Coronary artery (tissue), 2 donors: ENCODE data around the gene IDS.

ENCODE experiments used
- DNase-seq: peaks from one replicate; pipeline ENCODE4 v3.0.0-alpha.2; 2017; ENCODE audit warnings: low spot score
- H3K27ac ChIP-seq, 2 donors: fragments of 200-600 bp; sonication (generic); one replicate each; pipeline ENCODE4 v1.5.1; 2016 to 2019
- H3K4me3 ChIP-seq: fragments of 200-600 bp; sonication (generic); 2 replicates; pipeline ENCODE4 v1.5.1; 2016; ENCODE audit warnings: mild to moderate bottlenecking, moderate library complexity
- TF ChIP-seq, protein P1 (sequence below): fragments of 200-600 bp; sonication (generic); IDR thresholded peaks from one replicate; pipeline ENCODE4 v1.5.1; 2019; ENCODE audit warnings: antibody characterized with exemption

The IDS gene

DNA sequence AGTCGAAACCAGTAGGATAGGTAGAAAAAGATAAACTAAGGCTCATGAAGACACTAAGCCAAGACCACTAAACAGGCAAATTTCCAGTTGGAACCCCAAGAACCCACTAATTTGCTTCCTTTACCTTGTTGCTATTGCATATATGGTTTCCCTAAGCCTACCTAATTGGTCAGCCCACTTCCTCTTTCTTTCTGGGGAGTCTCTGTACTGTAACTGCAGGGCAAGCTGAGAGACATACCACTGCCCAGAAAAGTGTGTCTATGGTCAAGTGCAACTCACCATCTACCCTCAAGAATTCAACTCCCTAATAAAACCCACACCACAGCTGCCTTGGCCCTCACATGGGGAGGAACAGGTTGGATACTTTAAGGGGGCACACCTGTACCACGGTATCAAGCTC is 28.6 kb downstream of the IDS start:
- TF ChIP-seq, protein P1, sequence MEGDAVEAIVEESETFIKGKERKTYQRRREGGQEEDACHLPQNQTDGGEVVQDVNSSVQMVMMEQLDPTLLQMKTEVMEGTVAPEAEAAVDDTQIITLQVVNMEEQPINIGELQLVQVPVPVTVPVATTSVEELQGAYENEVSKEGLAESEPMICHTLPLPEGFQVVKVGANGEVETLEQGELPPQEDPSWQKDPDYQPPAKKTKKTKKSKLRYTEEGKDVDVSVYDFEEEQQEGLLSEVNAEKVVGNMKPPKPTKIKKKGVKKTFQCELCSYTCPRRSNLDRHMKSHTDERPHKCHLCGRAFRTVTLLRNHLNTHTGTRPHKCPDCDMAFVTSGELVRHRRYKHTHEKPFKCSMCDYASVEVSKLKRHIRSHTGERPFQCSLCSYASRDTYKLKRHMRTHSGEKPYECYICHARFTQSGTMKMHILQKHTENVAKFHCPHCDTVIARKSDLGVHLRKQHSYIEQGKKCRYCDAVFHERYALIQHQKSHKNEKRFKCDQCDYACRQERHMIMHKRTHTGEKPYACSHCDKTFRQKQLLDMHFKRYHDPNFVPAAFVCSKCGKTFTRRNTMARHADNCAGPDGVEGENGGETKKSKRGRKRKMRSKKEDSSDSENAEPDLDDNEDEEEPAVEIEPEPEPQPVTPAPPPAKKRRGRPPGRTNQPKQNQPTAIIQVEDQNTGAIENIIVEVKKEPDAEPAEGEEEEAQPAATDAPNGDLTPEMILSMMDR: no peak
- no peak for DNase-seq
- H3K4me3 ChIP-seq: no peak overlapping the region
- H3K27ac ChIP-seq: no peak overlapping the region

DNA sequence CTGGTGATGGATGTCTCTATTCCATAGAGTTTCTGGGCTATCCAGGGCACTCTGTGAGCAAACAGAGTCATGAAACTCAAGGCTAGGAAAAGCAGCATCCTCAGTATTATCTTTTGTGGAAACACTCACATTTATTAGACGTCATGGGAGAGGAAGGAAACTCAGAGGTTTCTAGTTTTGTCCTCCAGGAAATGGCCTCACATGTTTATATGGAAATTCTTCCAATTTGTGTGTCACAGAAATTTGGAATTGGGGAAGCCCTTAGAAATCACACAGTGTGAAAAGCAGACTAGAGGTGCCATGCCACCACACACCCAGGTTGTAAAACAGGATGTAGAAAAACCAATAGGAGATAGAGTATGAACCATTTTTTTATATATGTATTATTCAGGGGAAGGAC is 31.1 kb downstream of the IDS start:
- Histone ChIP-seq H3K27ac (no peak overlapping the region), H3K4me3 (no peak overlapping the region)
- TF ChIP-seq, protein P1: no peak
- DNase-seq: no peak

DNA sequence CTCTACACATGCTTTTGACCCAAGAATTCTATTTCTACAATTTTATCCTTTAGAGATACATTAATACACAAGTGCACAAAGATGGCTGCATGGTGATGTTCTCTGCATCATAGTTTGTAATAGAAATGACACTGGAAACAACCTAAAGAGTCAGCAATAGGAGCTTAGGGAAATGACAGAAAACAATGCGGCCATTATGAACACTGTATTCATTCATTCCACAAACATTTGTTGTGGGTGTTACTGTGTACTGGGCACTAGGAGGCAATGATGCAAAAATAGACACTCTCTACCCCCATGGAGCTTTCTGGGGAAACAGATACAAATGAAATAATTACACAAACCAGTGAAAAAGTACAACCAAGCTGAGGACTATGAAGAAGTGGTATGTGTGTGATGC is 32.0 kb downstream of the IDS start:
- no peak overlapping the region for H3K4me3 ChIP-seq
- TF ChIP-seq, protein P1: no peak
- H3K27ac ChIP-seq: no peak overlapping the region
- DNase-seq: no peak

DNA sequence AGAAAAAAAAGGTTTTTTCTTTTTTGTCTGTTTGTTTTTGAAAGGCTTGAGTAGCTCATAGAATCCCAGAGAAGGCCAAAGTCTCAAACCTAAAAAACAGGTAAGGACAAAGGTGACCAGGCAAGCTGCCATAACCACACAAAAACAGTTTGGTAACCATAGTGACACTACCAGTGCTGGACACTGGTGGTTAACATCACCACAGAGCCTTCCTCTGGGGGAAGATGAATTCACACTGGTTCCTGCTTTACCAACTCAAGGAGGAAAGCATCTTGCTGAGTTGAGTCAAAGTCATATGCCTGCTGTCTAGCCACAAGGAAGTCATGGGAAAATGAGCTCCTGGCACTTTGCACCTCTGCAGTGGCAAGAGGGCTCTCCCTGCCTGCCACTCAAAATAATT is 32.5 kb downstream of the IDS start:
- DNase-seq: no peak

DNA sequence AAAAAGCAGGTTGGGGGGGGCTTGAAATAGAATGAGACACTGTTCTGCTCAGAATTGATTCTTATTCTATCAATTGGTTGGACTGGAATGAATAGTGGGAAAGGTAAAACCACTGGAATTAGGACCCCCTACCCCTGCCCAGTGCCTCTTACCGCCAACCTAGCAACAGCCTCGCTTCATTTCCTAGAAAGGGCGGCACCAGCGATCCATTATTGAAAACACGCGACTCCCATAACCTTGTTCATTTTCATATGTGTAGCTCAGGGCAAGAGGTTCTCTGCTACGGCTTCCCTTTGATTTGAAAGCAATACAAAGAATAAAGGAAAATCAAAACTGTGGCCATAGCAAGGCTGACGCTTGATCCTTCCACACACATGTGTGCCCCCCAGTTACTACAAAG is 33.7 kb downstream of the IDS start:
- TF ChIP-seq, protein P1: no peak
- H3K4me3 ChIP-seq: no peak overlapping the region
- no peak overlapping the region for H3K27ac ChIP-seq
- no peak for DNase-seq

More for the DNA sequence above, 32.5 kb downstream of the IDS start:
- Histone ChIP-seq H3K27ac (no peak overlapping the region), H3K4me3 (no peak overlapping the region)
- TF ChIP-seq, protein P1: no peak

DNA sequence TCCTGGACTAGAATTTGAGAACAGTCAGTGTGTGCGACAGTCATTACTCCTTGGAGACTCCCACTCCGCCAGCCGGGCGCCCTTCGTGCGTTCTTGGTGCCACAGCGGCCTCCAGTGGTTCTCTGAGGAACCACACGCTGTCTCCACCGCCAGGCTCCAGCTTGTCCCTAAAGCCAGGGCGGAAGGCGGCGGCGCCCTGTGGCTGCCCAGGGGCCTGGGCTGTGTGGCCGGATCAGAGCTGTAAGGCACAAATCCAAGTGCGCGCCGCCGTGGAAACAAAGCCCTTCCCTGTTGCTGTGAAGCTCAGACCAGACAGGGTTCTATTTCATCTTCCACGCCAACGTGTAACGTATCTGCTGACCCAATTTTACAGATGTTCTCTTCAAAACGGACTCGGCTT is 34.2 kb downstream of the IDS start:
- DNase-seq: peak; percentile 84
- no peak overlapping the region for H3K27ac ChIP-seq
- H3K4me3 ChIP-seq: peak overlapping the region; percentile 14
- TF ChIP-seq, protein P1: peak; percentile 53

DNA sequence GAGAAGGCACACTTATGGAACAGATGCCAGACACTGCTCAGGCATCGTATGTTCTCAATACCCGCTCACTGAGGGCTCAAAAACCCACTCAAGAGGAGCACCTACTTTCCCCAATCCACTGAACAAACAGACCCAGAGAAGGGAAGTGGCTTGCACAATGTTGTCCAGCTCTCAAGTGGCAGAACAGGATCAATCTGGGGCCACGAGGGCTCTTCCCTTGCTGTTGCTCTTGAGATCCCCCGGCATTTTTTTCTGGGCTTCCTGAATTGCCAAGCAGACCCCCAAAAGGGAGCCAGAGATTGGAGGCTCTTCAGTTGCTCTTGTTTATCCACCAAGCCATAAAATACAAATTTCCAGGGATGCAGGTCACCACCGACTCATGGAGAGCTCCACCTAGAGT is 35.7 kb downstream of the IDS start:
- H3K27ac ChIP-seq: no peak overlapping the region
- no peak overlapping the region for H3K4me3 ChIP-seq
- DNase-seq: no peak
- TF ChIP-seq, protein P1: no peak
